Measurements from ENCODE around the gene TOM1.

TOM1 gene

GRCh38 chr22:35397095-35397904 lies 97.6 kb downstream of the TOM1 start:
- DNase-seq (ENCODE audit: low read depth): peak; percentile 39

Data from amniotic epithelial cell (primary cell).